Smooth muscle cell (in vitro differentiated cells): ENCODE data around the gene CDO1. TPM values are rescaled to one million over a fixed set of nuclear protein-coding genes. Genes with fewer than 3 reads are reported as not detected.

Experiments
- DNase-seq: peaks from one replicate; lab custom pipeline; 2025; ENCODE audit not compliant: unreplicated experiment; lab: John Stamatoyannopoulos, UW
- H2AFZ ChIP-seq: fragments of 200-600 bp; sonication (generic); 2 replicates; pipeline ENCODE4 v1.6.0; 2016; ENCODE audit warnings: antibody characterized with exemption, low read depth, mild to moderate bottlenecking
- H3F3A ChIP-seq: fragments of 200-600 bp; sonication (generic); 2 replicates; pipeline ENCODE4 v1.6.0; 2017; ENCODE audit warnings: antibody characterized with exemption, low read depth
- H3K27ac ChIP-seq: fragments of 200-600 bp; sonication (generic); 2 replicates; pipeline ENCODE4 v1.5.1; 2016; ENCODE audit warnings: low read depth, mild to moderate bottlenecking
- H3K27me3 ChIP-seq: fragments of 200-600 bp; sonication (generic); 2 replicates; pipeline ENCODE4 v1.6.1; 2016; ENCODE audit warnings: low read depth, mild to moderate bottlenecking
- H3K36me3 ChIP-seq: fragments of 200-600 bp; sonication (generic); 2 replicates; pipeline ENCODE4 v1.5.1; 2016; ENCODE audit warnings: low read depth
- H3K4me1 ChIP-seq: fragments of 200-600 bp; sonication (generic); 2 replicates; pipeline ENCODE4 v1.5.1; 2016; ENCODE audit warnings: low read depth
- H3K4me2 ChIP-seq: fragments of 200-600 bp; sonication (generic); 2 replicates; pipeline ENCODE4 v1.6.0; 2016; ENCODE audit warnings: mild to moderate bottlenecking
- H3K4me3 ChIP-seq: fragments of 200-600 bp; sonication (generic); 2 replicates; pipeline ENCODE4 v1.5.1; 2016; ENCODE audit warnings: mild to moderate bottlenecking
- H3K79me2 ChIP-seq: fragments of 200-600 bp; sonication (generic); 2 replicates; pipeline ENCODE4 v1.6.0; 2016; ENCODE audit warnings: low read depth, mild to moderate bottlenecking
- H3K9ac ChIP-seq: fragments of 200-600 bp; sonication (generic); 2 replicates; pipeline ENCODE4 v1.6.0; 2016; ENCODE audit warnings: low read depth
- H3K9me3 ChIP-seq: fragments of 200-600 bp; sonication (generic); replicated peaks from 2 replicates; pipeline ENCODE4 v1.5.1; 2016; ENCODE audit warnings: low read depth
- H4K20me1 ChIP-seq: fragments of 200-600 bp; sonication (generic); 2 replicates; pipeline ENCODE4 v1.6.0; 2016; ENCODE audit warnings: low read depth
- CTCF ChIP-seq: fragments of 200-600 bp; sonication (generic); IDR thresholded peaks from 2 replicates; pipeline ENCODE4 v1.5.1; 2017; ENCODE audit warnings: borderline replicate concordance, mild to moderate bottlenecking, antibody characterized with exemption; ENCODE audit not compliant: insufficient read depth, poor library complexity, severe bottlenecking
- WGBS: methylation state at CpG from one replicate; pipeline ENCODE4 v1.1.7; 2016; ENCODE audit warnings: low lambda C conversion rate; 5-methylcytosine and 5-hydroxymethylcytosine counted together
- polyA plus RNA-seq: library from polyadenylated mRNA; unstranded; fragments of >200 nt; fragmentation: Nextera tagmentation; extraction: Ambion mirVana; gene quantifications from 2 replicates; pipeline ENCODE4 v1.2.1, GENCODE V29; 2016
- total RNA-seq: library from RNA; depleted of rRNA; stranded (reverse); fragments of >200 nt; gene quantifications from 2 replicates; pipeline ENCODE4 v1.2.3, GENCODE V29; 2014

The CDO1 gene
- total and polyA plus RNA-seq, 2 experiments from 2014 or later = 26.3 to 48.4 TPM

GRCh38 chr5:115801984-115802383 lies 14.5 kb downstream of the CDO1 start:
- Histone ChIP-seq H3K36me3 (no peaks in the 10 kb centered on the region), H3F3A (peaks cover 10% of the 10 kb centered on the region), H3K27me3 (no peaks in the 10 kb centered on the region), H3K27ac (no peak overlapping the region), H3K4me1 (no peaks in the 10 kb centered on the region), H3K4me3 (no peak overlapping the region), H3K4me2 (no peak overlapping the region), H3K79me2 (no peaks in the 10 kb centered on the region), H3K9ac (no peak overlapping the region), H4K20me1 (no peaks in the 10 kb centered on the region), H2AFZ (no peak overlapping the region), H3K9me3 (no peaks in the 10 kb centered on the region)
- 60% methylated on average over 1 of the region's 1 CpG for WGBS
- DNase-seq = no peak
- no peak for TF ChIP-seq CTCF

DNA sequence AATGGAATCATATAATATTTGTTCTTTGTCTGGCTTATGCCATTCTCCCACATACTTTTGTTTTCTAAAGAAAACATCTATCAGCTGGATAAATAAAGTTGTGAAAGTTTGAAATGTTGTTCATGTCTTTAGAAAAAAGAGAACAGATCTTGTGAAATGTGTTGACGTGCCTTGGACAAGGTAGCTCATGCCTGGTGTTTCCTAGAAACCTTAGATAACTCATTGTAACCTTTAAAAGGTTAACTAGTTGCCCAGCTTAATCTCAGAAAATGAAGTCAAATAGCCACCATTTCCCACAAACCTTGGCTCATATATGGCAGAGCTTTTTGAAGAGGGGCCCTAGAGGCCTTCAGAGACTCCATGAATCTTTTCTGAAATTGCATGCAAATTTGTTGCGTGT lies 15.3 kb downstream of the CDO1 start:
- Histone ChIP-seq H3K27ac (no peak overlapping the region), H2AFZ (no peak overlapping the region), H3K27me3 (no peaks in the 10 kb centered on the region), H3K4me1 (no peaks in the 10 kb centered on the region), H3K4me2 (no peak overlapping the region), H3K9me3 (no peaks in the 10 kb centered on the region), H4K20me1 (no peaks in the 10 kb centered on the region), H3K79me2 (no peaks in the 10 kb centered on the region), H3K36me3 (no peaks in the 10 kb centered on the region), H3K4me3 (no peak overlapping the region), H3K9ac (no peak overlapping the region), H3F3A (peaks cover 2% of the 10 kb centered on the region)
- WGBS = 98% methylated on average over 2 of the region's 2 CpGs
- no peak for TF ChIP-seq CTCF
- no peak for DNase-seq

- Histone ChIP-seq H4K20me1 (no peaks in the 10 kb centered on the region), H3K4me3 (no peak overlapping the region), H3K27ac (no peak overlapping the region), H3K36me3 (no peaks in the 10 kb centered on the region), H3F3A (no peaks in the 10 kb centered on the region), H2AFZ (no peak overlapping the region), H3K79me2 (no peaks in the 10 kb centered on the region), H3K4me2 (no peak overlapping the region), H3K9me3 (no peaks in the 10 kb centered on the region), H3K4me1 (no peaks in the 10 kb centered on the region), H3K9ac (no peak overlapping the region), H3K27me3 (no peaks in the 10 kb centered on the region)
- DNase-seq = no peak
- 92% methylated on average over 2 of the region's 2 CpGs for WGBS
- no peak for TF ChIP-seq CTCF
Observed at GRCh38 chr5:115800108-115800507, 16.4 kb downstream of the CDO1 start.

DNA sequence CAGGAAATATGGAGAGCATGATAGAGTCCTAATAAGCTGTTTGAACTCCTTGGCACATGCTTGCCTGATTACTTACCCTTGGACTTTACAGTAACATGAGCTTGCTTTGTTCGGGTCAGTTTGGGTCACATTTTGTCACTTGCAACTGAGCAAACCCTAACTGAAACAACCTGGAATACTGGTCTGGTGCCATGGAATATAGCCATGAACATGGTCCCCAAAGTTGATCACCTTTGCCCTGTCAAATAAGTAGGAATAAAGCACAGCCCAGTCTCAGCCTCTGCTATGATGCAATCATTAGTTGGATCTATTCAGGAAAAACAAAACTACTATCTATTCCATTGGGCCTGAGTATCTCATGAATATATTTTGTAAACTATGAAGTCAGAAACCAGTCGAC lies 18.2 kb downstream of the CDO1 start:
- H3K27ac ChIP-seq = no peak overlapping the region
- H3K9me3 ChIP-seq = no peaks in the 10 kb centered on the region
- H3K4me1 ChIP-seq = no peaks in the 10 kb centered on the region
- no peaks in the 10 kb centered on the region for H3K27me3 ChIP-seq
- H2AFZ ChIP-seq = no peak overlapping the region
- no peak for TF ChIP-seq CTCF
- 90% methylated on average over 2 of the region's 2 CpGs for WGBS
- H3K36me3 ChIP-seq = no peaks in the 10 kb centered on the region
- no peaks in the 10 kb centered on the region for H3K79me2 ChIP-seq
- no peak overlapping the region for H3K9ac ChIP-seq
- H4K20me1 ChIP-seq = no peaks in the 10 kb centered on the region
- no peak overlapping the region for H3K4me2 ChIP-seq
- no peak overlapping the region for H3K4me3 ChIP-seq
- DNase-seq = no peak
- no peaks in the 10 kb centered on the region for H3F3A ChIP-seq
